Left colon (tissue), 2 donors: ENCODE measurements around the gene CDK6. TPM values are rescaled to one million over a fixed set of nuclear protein-coding genes. Genes with fewer than 3 reads are reported as not detected.
"Not testable (repeated sequence)": the region's sequence is repeated elsewhere in the genome, so short reads cannot be mapped to it uniquely, and the experiment has no call there.

ENCODE experiments used
- ATAC-seq: fragments of 200-7000 bp; cut with Tn5 transposase; one replicate; pipeline ENCODE4 v1.9.1; 2020; ENCODE audit warnings: mild to moderate bottlenecking, moderate library complexity
- DNase-seq, 2 donors: peaks; one replicate each; pipeline ENCODE4 v3.0.0-alpha.2; 2020
- intact Hi-C, 2 donors: fragments of 100-400 bp; cut with DNase I in 1 of 2; cut with micrococcal nuclease in 1 of 2; formaldehyde crosslinking; loops; one replicate each; pipeline versions ENCODE4 v1.11.2 to v1.14.0; 2022; cut with DNase I, micrococcal nuclease
- total RNA-seq, 2 donors: library from RNA; stranded (reverse); fragmentation: NEBNext Ultra II Directional; extraction: Animal tissue kit (Norgen Biotek cat#: 25700); gene quantifications; one replicate each; pipeline ENCODE4 v1.2.1, GENCODE V29; 2021
- donor health status: DM: no; HTN: no; CAD: no.
- donor health status: DM: yes; HTN: yes; CAD: no.

Gene CDK6
- total RNA-seq, 2 donors from 2014 or later: 27.2 to 35.5 TPM

- DNase-seq (no peak), ATAC-seq (no peak)
- intact Hi-C loops: no loop called here
These were observed 229.4 kb downstream of the CDK6 start for GRCh38 chr7:92606985-92607384.

- ATAC-seq, DNase-seq, intact Hi-C loops: not testable (repeated sequence)
These were observed 231.9 kb downstream of the CDK6 start for GRCh38 chr7:92604517-92604916.

DNA sequence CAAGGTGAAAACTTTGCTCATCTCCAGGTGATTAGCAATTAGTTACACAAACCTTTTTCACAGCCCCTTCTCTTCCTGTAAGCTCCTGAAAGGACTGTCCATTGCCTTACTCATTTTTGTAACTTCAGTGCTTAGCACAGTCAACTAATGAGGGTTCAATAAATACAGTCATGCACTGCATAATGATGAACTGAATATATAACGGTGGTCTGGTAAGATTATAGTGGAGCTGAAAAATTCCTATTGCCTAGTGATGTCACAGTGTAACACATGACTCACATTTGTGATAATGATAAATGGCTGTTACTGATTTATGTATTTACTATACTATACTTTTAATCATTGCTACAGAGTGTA lies 233.3 kb downstream of the CDK6 start:
- ATAC-seq (no peak), DNase-seq (no peak)
- intact Hi-C loops: no loop called here

- ATAC-seq: no peak
- intact Hi-C loops: no loop called here
- no peak for DNase-seq
These were observed 233.9 kb downstream of the CDK6 start for GRCh38 chr7:92602352-92603088.

DNA sequence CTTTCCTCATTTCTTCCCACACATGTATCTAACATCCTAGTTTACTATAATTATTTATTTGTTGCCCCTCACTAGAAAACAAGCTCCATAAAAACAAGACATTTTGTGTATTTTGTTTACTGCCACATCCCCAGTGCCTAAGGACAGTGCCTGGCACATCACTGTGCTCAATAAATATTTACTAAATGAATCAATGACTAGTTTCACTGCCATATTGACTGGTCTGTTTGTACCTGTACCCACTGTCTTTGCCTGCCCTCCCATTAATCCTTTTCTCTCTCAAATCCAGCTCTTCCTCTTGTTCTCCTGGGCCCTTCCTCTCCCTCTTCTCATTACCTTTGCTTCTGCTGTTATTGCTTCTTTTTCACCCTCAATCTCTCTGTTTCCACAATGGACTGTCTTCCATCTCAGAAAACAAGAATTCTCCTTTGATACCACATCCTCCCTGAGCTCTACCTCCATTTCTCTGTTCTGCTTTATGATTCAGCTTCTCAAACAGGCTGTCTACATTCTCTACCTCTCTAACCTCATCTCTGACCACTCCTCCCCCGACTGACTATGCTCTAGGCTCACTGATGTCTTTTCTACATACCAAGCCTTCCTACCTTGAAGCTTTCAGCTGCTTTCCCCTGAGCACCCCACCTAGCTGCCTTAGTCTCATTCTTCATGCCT lies 237.9 kb downstream of the CDK6 start:
- intact Hi-C loops: no loop called here
- no peak for DNase-seq
- no peak for ATAC-seq

GRCh38 chr7:92595281-92595680 lies 241.1 kb downstream of the CDK6 start:
- intact Hi-C loops: no loop called here
- ATAC-seq: no peak
- no peak for DNase-seq

DNA sequence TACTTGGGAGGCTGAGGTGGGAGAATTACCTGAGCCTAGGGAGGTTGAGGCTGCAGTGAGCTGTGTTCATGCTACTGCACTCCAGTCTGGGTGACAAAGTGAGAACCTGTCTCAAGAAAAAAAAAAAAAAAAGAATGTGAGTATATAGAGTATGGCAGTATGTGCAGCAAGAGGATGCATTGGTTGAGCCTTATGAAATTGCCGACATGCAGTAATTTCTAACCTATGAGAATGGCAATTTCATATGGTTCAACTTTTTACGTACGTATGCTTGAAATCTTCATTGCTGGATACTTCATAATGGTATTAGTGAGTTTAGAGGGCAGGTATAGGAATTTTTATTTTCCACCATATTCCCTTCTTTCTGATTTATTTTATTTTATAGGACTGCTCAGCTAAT lies 241.6 kb downstream of the CDK6 start:
- DNase-seq (no peak), ATAC-seq (no peak)
- intact Hi-C loops: no loop called here

DNA sequence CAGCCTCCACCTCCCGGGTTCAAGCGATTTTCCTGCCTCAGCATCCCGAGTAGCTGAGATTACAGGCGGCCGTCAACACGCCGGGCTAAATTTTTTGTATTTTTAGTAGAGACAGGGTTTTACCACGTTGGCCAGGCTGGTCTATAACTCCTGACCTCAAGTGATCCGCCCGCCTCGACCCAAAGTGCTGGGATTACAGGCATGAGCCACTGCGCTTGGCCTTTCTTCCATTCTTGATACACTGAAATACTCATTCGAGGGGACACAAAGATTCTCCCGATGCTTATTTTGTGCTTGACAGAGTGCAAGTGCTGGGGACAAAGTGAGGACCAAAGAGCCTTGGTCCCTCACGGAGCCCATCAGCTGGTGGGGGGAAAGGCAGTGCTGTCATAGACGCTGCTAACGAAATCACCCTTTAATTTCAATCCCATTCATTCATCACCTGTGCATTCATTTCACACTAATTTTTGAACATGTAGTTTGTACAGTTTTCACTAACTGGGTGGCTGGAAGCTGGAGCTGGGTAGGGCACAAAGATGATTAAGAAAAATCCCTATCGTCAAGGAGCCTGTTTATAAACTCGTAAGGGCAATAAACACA lies 245.6 kb downstream of the CDK6 start:
- ATAC-seq (no peak), DNase-seq (peak in 1 of 2 donors; percentile 28)
- intact Hi-C loops: no loop called here

- DNase-seq: no peak
- intact Hi-C loops: no loop called here
- no peak for ATAC-seq
These were observed 247.3 kb downstream of the CDK6 start for GRCh38 chr7:92589056-92589455.

- intact Hi-C loops: no loop called here
- no peak for DNase-seq
- no peak for ATAC-seq
These were observed 247.8 kb downstream of the CDK6 start for GRCh38 chr7:92588561-92588960.

DNA sequence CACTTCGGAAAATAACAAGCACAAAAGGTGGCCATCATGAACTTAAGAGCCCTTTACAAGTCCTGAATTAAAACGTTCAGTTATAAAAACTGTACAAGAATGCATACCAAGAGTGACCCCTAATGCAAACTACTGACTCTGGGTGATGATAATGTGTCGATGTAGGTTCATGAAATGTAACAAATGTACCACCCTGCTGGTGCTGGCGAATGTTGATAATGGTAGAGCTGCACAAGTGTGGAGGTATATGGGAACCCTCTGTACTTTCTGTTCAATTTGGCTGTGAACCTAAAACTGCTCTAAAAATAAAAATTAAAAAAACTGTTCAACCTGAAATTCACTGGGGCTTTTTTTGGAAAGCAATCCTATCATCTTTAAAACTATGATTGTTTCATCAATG lies 249.5 kb downstream of the CDK6 start:
- DNase-seq (no peak), ATAC-seq (no peak)
- intact Hi-C loops: no loop called here

DNA sequence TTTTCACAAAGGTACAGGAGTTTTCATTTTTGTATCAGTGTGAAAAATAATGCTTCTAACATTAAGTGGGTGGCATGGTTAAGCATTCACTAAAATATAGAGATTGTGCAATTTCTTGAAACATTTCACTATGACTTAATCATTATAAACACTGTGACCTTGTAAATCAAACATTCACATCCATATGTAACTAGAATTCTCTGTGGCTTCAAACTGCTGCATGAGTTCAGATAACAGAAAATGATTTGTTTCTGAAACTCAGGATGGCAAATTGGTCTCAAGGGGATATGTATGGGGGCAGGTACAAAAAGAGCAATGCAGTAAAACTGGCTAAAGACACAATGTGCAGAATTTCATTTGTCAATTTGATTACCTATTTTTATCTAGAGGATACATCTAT lies 250.0 kb downstream of the CDK6 start:
- DNase-seq (no peak), ATAC-seq (no peak)

GRCh38 chr7:92584953-92585352 lies 251.4 kb downstream of the CDK6 start:
- no peak for ATAC-seq
- intact Hi-C loops: no loop called here
- no peak for DNase-seq

More for the DNA sequence above, 250.0 kb downstream of the CDK6 start:
- intact Hi-C loops: no loop called here

GRCh38 chr7:92582948-92583347 lies 253.4 kb downstream of the CDK6 start:
- intact Hi-C loops: no loop called here
- DNase-seq (no peak), ATAC-seq (no peak)

DNA sequence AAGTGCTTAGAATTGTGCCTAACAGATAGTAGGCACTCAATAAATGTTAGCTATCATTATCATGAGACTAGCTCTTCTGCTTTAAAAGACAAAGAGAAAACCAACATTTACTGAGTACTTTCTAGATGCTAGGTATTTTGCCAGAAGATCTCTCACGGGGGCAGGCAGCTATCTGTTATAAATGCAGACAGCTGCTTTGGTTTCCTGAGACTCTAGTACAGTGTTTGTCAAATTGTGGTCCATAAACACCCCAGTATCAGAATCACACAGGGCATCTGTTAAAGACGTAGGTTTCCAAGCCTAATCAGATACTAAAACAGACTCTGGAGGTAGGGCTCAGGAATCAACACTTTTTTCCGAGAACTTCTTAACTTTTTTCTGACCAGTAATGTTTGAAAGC lies 260.1 kb downstream of the CDK6 start:
- intact Hi-C loops: no loop called here
- ATAC-seq (no peak), DNase-seq (no peak)

DNA sequence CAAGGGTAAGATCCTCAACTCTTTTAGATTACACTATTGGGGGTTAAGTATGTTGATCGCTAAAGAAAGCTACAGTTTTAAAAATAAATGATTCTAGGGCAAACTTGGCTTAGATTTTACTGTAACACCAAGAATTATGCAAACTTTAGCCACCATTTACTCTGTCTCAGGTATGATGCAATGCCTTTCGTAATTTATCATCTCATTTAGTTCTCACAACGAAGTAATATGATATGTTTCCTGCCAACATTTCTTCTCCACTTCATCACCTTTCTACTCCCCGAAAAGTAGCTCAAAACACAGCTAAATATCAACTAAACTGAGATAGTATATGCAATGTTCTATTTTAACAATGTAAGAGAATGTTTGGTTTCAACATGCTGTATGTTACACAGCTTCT lies 267.2 kb downstream of the CDK6 start:
- ATAC-seq: no peak
- no peak for DNase-seq
- intact Hi-C loops: loop anchor here in 1 of 2 donors (10.0 kb wide), 1 partner anchor 64 kb away; no protein-coding TSS in a partner anchor

DNA sequence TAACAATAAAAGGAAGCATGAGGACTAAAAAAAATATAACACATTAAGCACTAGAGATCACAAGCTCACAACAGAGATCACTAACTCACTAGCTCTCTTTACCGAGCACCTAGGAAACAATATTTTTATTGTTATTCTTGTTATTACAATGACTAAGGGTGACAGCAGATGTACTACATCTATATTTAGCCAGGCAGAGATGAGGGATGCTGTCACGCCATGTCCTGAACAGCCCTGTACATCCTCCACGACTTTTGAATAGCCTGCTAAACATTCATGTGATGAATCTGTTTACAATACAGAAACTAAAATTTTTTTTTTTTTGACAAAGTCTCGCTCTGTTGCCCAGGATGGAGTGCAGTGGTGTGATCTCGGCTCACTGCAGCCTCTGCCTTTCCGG lies 268.9 kb downstream of the CDK6 start:
- DNase-seq: no peak
- intact Hi-C loops: loop anchor here in 1 of 2 donors (10.0 kb wide), 1 partner anchor 63 kb away; no protein-coding TSS in a partner anchor
- no peak for ATAC-seq

GRCh38 chr7:92563345-92563744 lies 273.0 kb downstream of the CDK6 start:
- no peak for DNase-seq
- intact Hi-C loops: loop anchor here in 1 of 2 donors (10.0 kb wide), 1 partner anchor 59 kb away; no protein-coding TSS in a partner anchor

DNA sequence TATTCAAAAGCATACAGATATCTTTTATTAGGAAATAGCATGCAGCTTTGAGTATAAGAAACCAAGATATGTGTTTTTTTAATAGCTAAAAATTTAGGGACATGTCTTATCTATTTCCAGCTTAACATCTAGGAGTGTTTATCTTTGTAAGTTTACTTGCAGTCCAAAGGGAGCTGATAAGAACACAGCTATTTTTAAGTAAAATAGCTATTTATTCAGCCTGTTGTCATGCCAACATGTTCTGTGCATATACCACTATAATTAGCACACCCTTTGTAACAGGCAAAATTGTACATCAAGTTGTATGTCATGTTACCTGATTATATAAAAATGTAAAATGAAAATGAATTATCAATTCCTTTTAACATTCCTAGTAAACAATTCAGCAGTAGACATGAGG lies 275.8 kb downstream of the CDK6 start:
- ATAC-seq (no peak), DNase-seq (no peak)
- intact Hi-C loops: loop anchor here in 1 of 2 donors (10.0 kb wide), 1 partner anchor 56 kb away; no protein-coding TSS in a partner anchor

More at GRCh38 chr7:92563345-92563744, 273.0 kb downstream of the CDK6 start:
- ATAC-seq: no peak

DNA sequence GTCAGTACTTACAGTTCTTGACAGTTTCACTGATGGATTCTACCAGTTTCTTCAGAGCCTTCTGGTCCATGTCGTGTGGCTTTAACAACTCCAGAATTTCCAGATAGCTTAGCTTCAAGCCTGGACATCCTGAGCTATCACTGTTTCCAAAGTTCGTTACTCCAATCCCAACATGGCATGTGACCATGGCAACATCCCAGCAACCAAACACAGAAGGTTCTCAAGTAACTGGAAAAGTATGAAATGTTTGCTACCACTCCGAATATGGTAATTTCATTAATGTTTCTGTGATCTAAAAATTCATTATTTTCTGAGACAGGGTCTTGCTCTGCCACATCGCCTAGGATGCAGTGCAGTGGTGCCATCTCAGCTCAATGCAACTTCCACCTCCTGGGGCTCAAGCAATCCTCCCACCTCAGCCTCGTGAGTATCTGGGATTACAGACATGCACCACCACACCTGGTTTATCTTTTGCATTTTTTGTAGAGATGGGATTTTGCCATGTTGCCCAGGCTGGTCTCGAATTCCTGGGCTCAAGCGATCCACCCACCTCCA lies 278.5 kb downstream of the CDK6 start:
- ATAC-seq (no peak), DNase-seq (no peak)
- intact Hi-C loops: no loop called here
